ENCODE measurements around the gene MRGPRE. TPM values are rescaled to one million over a fixed set of nuclear protein-coding genes. Genes with fewer than 3 reads are reported as not detected.
"Not testable (repeated sequence)": the region's sequence is repeated elsewhere in the genome, so short reads cannot be mapped to it uniquely, and the experiment has no call there.

Gene MRGPRE
- total RNA-seq, 1 experiment from 2014 or later, result not detected

DNA sequence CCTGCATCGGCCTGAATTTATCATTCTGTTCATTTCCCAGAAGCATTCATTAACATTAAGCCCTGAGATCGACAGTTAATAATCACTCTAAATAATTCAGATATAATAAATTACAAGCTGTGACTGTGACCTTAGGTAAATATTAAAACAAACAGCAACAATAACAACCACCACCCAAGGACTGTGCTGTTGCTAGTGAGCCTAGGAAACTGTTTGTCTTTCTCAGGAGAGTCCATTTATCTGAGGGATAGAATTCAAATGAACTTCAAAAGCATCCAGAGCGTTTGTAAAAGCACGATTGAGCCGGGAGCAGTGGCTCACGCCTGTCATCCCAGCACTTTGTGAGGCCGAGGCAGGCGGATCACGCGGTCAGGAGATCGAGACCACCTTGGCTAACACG, 23.0 kb upstream of the MRGPRE start:
- not testable (repeated sequence) for H3K9ac ChIP-seq (ENCODE audit: extremely low read depth, insufficient read length, low read length); H3K4me3 Mint-ChIP-seq; H3K36me3 Mint-ChIP-seq (ENCODE audit: insufficient read depth in 1 of 3, low read depth in 3 of 3); H3K79me2 ChIP-seq (ENCODE audit: insufficient read depth, low read length); H3K4ac ChIP-seq (ENCODE audit: low read depth, low read length); H3K56ac ChIP-seq (ENCODE audit: insufficient read length, low read depth, low read length); H3K9me3 Mint-ChIP-seq; H2BK12ac ChIP-seq (ENCODE audit: insufficient read length, low read depth, low read length); H3K27ac Mint-ChIP-seq; H3K4me2 ChIP-seq (ENCODE audit: insufficient read depth, insufficient read length, low read length); H3K14ac ChIP-seq (ENCODE audit: insufficient read depth, low read length); H3K23ac ChIP-seq (ENCODE audit: insufficient read length, low read depth, low read length); DNase-seq; H3K4me1 Mint-ChIP-seq; H4K20me1 ChIP-seq (ENCODE audit: control insufficient read depth, insufficient read depth, insufficient read length); H3K79me1 ChIP-seq (ENCODE audit: insufficient read depth, low read depth, low read length, poor library complexity, severe bottlenecking); H2BK120ac ChIP-seq (ENCODE audit: low read depth, low read length, poor library complexity, severe bottlenecking); H3K18ac ChIP-seq (ENCODE audit: insufficient read length, low read depth, low read length); H3K27me3 ChIP-seq (ENCODE audit: insufficient read depth, low read length); H2BK5ac ChIP-seq (ENCODE audit: insufficient read length, low read length); H3K27me3 Mint-ChIP-seq (ENCODE audit: low read depth); H4K91ac ChIP-seq (ENCODE audit: insufficient read length, low read depth, low read length); H2AK5ac ChIP-seq (ENCODE audit: insufficient read length, low read length); H3K23me2 ChIP-seq (ENCODE audit: insufficient read length, low read depth, low read length, poor library complexity, severe bottlenecking); H2BK20ac ChIP-seq (ENCODE audit: low read depth, low read length, poor library complexity, severe bottlenecking); H3K27ac ChIP-seq (ENCODE audit: insufficient read length, low read depth, low read length); H4K5ac ChIP-seq (ENCODE audit: insufficient read length, low read depth, low read length); H3T11ph ChIP-seq (ENCODE audit: low read length); H2AFZ ChIP-seq (ENCODE audit: low read length); H3K4me1 ChIP-seq (ENCODE audit: insufficient read depth, low read length); H2BK15ac ChIP-seq (ENCODE audit: low read depth, low read length); H4K8ac ChIP-seq (replicated peaks; ENCODE audit: insufficient read length, low read depth, low read length); H3K9me3 ChIP-seq (ENCODE audit: control insufficient read depth, low read depth, low read length)
- no CpG with 5 or more reads among the region's 12 CpGs for WGBS (ENCODE audit: extremely low coverage, insufficient read length, low lambda C conversion rate)

- not testable (repeated sequence) for H3K9me3 ChIP-seq (ENCODE audit: control insufficient read depth, low read depth, low read length); H2AFZ ChIP-seq (ENCODE audit: low read length); H3K14ac ChIP-seq (ENCODE audit: insufficient read depth, low read length); H3K27ac ChIP-seq (ENCODE audit: insufficient read length, low read depth, low read length); H2BK12ac ChIP-seq (ENCODE audit: insufficient read length, low read depth, low read length); H3K56ac ChIP-seq (ENCODE audit: insufficient read length, low read depth, low read length); H2BK20ac ChIP-seq (ENCODE audit: low read depth, low read length, poor library complexity, severe bottlenecking); H3K4me3 Mint-ChIP-seq; H3K9ac ChIP-seq (ENCODE audit: extremely low read depth, insufficient read length, low read length); H4K5ac ChIP-seq (ENCODE audit: insufficient read length, low read depth, low read length); DNase-seq; H3K4ac ChIP-seq (ENCODE audit: low read depth, low read length); H2AK5ac ChIP-seq (ENCODE audit: insufficient read length, low read length); H3K4me2 ChIP-seq (ENCODE audit: insufficient read depth, insufficient read length, low read length); H2BK15ac ChIP-seq (ENCODE audit: low read depth, low read length); H4K91ac ChIP-seq (ENCODE audit: insufficient read length, low read depth, low read length); H3K79me2 ChIP-seq (ENCODE audit: insufficient read depth, low read length); H3K4me1 Mint-ChIP-seq; H3K36me3 Mint-ChIP-seq (ENCODE audit: insufficient read depth in 1 of 3, low read depth in 3 of 3); H3K9me3 Mint-ChIP-seq; H3K23me2 ChIP-seq (ENCODE audit: insufficient read length, low read depth, low read length, poor library complexity, severe bottlenecking); H3K18ac ChIP-seq (ENCODE audit: insufficient read length, low read depth, low read length); H4K8ac ChIP-seq (replicated peaks; ENCODE audit: insufficient read length, low read depth, low read length); H3K23ac ChIP-seq (ENCODE audit: insufficient read length, low read depth, low read length); H3K4me1 ChIP-seq (ENCODE audit: insufficient read depth, low read length); H2BK120ac ChIP-seq (ENCODE audit: low read depth, low read length, poor library complexity, severe bottlenecking); H3K27me3 Mint-ChIP-seq (ENCODE audit: low read depth); H3K27me3 ChIP-seq (ENCODE audit: insufficient read depth, low read length); H3T11ph ChIP-seq (ENCODE audit: low read length); H3K27ac Mint-ChIP-seq; H4K20me1 ChIP-seq (ENCODE audit: control insufficient read depth, insufficient read depth, insufficient read length); H3K79me1 ChIP-seq (ENCODE audit: insufficient read depth, low read depth, low read length, poor library complexity, severe bottlenecking); H2BK5ac ChIP-seq (ENCODE audit: insufficient read length, low read length)
- no CpG with 5 or more reads among the region's 14 CpGs for WGBS (ENCODE audit: extremely low coverage, insufficient read length, low lambda C conversion rate)
These were observed 22.6 kb upstream of the MRGPRE start for GRCh38 chr11:3254773-3255172.
